UCSD-AML1 (cell line): ENCODE data around the gene SETD5.

Source experiments
- DNase-seq: peaks from one replicate; lab custom pipeline; 2025; ENCODE audit not compliant: unreplicated experiment; lab: John Stamatoyannopoulos, UW

Gene SETD5

GRCh38 chr3:9409981-9410854 lies 12.8 kb downstream of the SETD5 start:
- no peak for DNase-seq

GRCh38 chr3:9411302-9411701 lies 13.9 kb downstream of the SETD5 start:
- DNase-seq = no peak

- DNase-seq = no peak
Observed at GRCh38 chr3:9412293-9412692, 14.9 kb downstream of the SETD5 start.

GRCh38 chr3:9414826-9415225 lies 17.4 kb downstream of the SETD5 start:
- DNase-seq = no peak

GRCh38 chr3:9415485-9416138 lies 18.2 kb downstream of the SETD5 start:
- no peak for DNase-seq

GRCh38 chr3:9416139-9416780 lies 18.8 kb downstream of the SETD5 start:
- no peak for DNase-seq

- no peak for DNase-seq
Observed at GRCh38 chr3:9420850-9421549, 23.6 kb downstream of the SETD5 start.

GRCh38 chr3:9422712-9423424 lies 25.5 kb downstream of the SETD5 start:
- peak; percentile 30 for DNase-seq

GRCh38 chr3:9428411-9428810 lies 31.0 kb downstream of the SETD5 start:
- no peak for DNase-seq

GRCh38 chr3:9430733-9431132 lies 33.3 kb downstream of the SETD5 start:
- DNase-seq = no peak

- DNase-seq = no peak
Observed at GRCh38 chr3:9433627-9434521, 36.5 kb downstream of the SETD5 start.

- no peak for DNase-seq
Observed at GRCh38 chr3:9435316-9435715, 37.9 kb downstream of the SETD5 start.

GRCh38 chr3:9439331-9439730 lies 41.9 kb downstream of the SETD5 start:
- no peak for DNase-seq

- DNase-seq = no peak
Observed at GRCh38 chr3:9441501-9442221, 44.2 kb downstream of the SETD5 start.

GRCh38 chr3:9448071-9448470 lies 50.7 kb downstream of the SETD5 start:
- DNase-seq = no peak

- no peak for DNase-seq
Observed at GRCh38 chr3:9448643-9449042, 51.2 kb downstream of the SETD5 start.

GRCh38 chr3:9450126-9450525 lies 52.7 kb downstream of the SETD5 start:
- no peak for DNase-seq

GRCh38 chr3:9450991-9451390 lies 53.6 kb downstream of the SETD5 start:
- DNase-seq = no peak

GRCh38 chr3:9452417-9452816 lies 55.0 kb downstream of the SETD5 start:
- DNase-seq = no peak
